Measurements from ENCODE around the gene RBPJ. TPM values are rescaled to one million over a fixed set of nuclear protein-coding genes. Genes with fewer than 3 reads are reported as not detected.
A peak's percentile ranks its signal among the peaks of the same experiment; 100 is the strongest.

Gene RBPJ
- total RNA-seq, 1 experiment from 2014 or later: 59.8 TPM

- BruUV-seq (replicated peaks): no TSS peak
- Histone ChIP-seq H3K36me3 (ENCODE audit: insufficient read depth, low read length, poor library complexity, severe bottlenecking) (no peaks in the 10 kb centered on the region), H3K27ac (ENCODE audit: low read depth, low read length, poor library complexity, severe bottlenecking) (no peak overlapping the region), H3K27me3 (replicated peaks; ENCODE audit: insufficient read depth, low read depth, low read length, poor library complexity) (no peaks in the 10 kb centered on the region), H3K4me1 (ENCODE audit: insufficient read depth, low read length, poor library complexity, severe bottlenecking) (peaks cover 3% of the 10 kb centered on the region), H3K9me3 (ENCODE audit: low read depth, low read length, poor library complexity, severe bottlenecking) (no peaks in the 10 kb centered on the region), H3K4me3 (ENCODE audit: low read depth, low read length, poor library complexity, severe bottlenecking) (no peak overlapping the region)
- POLR2A ChIA-PET (ENCODE audit: low non-redundant PET): no interaction called here
- DNase-seq (ENCODE audit: low spot score): no peak
- CTCF ChIA-PET: interaction anchor here (0.7 kb wide), 1 partner anchor 88 kb away, joined by 5 read pairs; no protein-coding TSS in a partner anchor
- intact Hi-C loops (cut with micrococcal nuclease; ENCODE audit: unreplicated experiment): loop anchor here (5.0 kb wide), 1 partner anchor 383 kb away; no protein-coding TSS in a partner anchor
- TF ChIP-seq CTCF (conservative IDR thresholded peaks at IDR 0.05; ENCODE audit: low read depth, low read length): no peak
- TF ChIP-seq EZH2 (IDR thresholded peaks at IDR 0.05; ENCODE audit: borderline replicate concordance, low read depth, low read length, poor library complexity, severe bottlenecking): no peak
Measured at GRCh38 chr4:26334366-26334765, 13.6 kb downstream of the RBPJ start.

- ChIA-PET POLR2A (ENCODE audit: low non-redundant PET) (no interaction called here), CTCF (interaction anchor here (0.7 kb wide), 1 partner anchor 405 kb away, joined by 5 read pairs; no protein-coding TSS in a partner anchor)
- H3K27me3 ChIP-seq (replicated peaks; ENCODE audit: insufficient read depth, low read depth, low read length, poor library complexity): no peaks in the 10 kb centered on the region
- no peak overlapping the region for H3K27ac ChIP-seq (ENCODE audit: low read depth, low read length, poor library complexity, severe bottlenecking)
- no peaks in the 10 kb centered on the region for H3K9me3 ChIP-seq (ENCODE audit: low read depth, low read length, poor library complexity, severe bottlenecking)
- H3K4me3 ChIP-seq (ENCODE audit: low read depth, low read length, poor library complexity, severe bottlenecking): no peak overlapping the region
- no peak for TF ChIP-seq CTCF (conservative IDR thresholded peaks at IDR 0.05; ENCODE audit: low read depth, low read length)
- TF ChIP-seq EZH2 (IDR thresholded peaks at IDR 0.05; ENCODE audit: borderline replicate concordance, low read depth, low read length, poor library complexity, severe bottlenecking): no peak
- no peaks in the 10 kb centered on the region for H3K36me3 ChIP-seq (ENCODE audit: insufficient read depth, low read length, poor library complexity, severe bottlenecking)
- intact Hi-C loops (cut with micrococcal nuclease; ENCODE audit: unreplicated experiment): no loop called here
- BruUV-seq (replicated peaks): no TSS peak
- peaks cover 6% of the 10 kb centered on the region for H3K4me1 ChIP-seq (ENCODE audit: insufficient read depth, low read length, poor library complexity, severe bottlenecking)
- no peak for DNase-seq (ENCODE audit: low spot score)
Measured at GRCh38 chr4:26337612-26338011, 16.8 kb downstream of the RBPJ start.

DNA sequence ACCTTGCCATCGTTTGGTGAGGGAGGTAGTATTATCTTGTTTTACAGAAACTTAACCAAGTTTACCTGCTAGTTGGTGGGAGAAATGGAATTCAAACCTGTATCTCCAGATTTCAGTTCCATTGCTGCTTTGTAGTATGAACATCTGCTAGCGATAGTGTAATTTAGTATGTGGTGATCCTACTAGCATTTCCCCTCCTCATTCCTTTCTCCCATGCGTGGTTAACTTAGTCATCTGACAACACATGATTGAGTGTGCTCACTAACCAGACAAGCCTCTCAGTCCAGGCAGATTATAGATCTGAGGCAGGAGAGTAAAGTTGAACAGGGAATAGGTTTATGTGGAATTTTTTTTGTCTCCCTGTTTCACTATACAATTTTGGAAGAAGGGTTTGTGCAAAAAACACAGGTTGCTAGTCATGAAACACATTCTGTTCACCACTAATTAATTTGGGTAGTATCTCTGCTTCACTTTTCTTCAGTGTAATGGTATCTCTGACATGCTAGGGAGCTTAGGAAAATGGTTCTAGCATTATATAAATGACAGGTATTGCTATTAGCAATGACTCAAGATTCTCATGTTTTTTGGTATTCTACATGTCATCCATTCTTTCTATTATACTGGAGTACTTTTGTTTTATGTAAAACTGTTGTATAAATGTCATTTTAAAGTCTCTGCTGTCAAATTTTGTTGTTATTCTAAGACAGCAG lies 21.7 kb downstream of the RBPJ start:
- no peak overlapping the region for H3K27ac ChIP-seq (ENCODE audit: low read depth, low read length, poor library complexity, severe bottlenecking)
- CTCF ChIA-PET: no interaction called here
- H3K27me3 ChIP-seq (replicated peaks; ENCODE audit: insufficient read depth, low read depth, low read length, poor library complexity): no peaks in the 10 kb centered on the region
- intact Hi-C loops (cut with micrococcal nuclease; ENCODE audit: unreplicated experiment): no loop called here
- no TSS peak for BruUV-seq (replicated peaks)
- no peak overlapping the region for H3K4me3 ChIP-seq (ENCODE audit: low read depth, low read length, poor library complexity, severe bottlenecking)
- DNase-seq (ENCODE audit: low spot score): peak; percentile 20
- H3K36me3 ChIP-seq (ENCODE audit: insufficient read depth, low read length, poor library complexity, severe bottlenecking): no peaks in the 10 kb centered on the region
- no peaks in the 10 kb centered on the region for H3K9me3 ChIP-seq (ENCODE audit: low read depth, low read length, poor library complexity, severe bottlenecking)
- no peak for TF ChIP-seq CTCF (conservative IDR thresholded peaks at IDR 0.05; ENCODE audit: low read depth, low read length)
- no peak for TF ChIP-seq EZH2 (IDR thresholded peaks at IDR 0.05; ENCODE audit: borderline replicate concordance, low read depth, low read length, poor library complexity, severe bottlenecking)
- POLR2A ChIA-PET (ENCODE audit: low non-redundant PET): interaction anchor here (0.6 kb wide), 1 partner anchor 295 kb away, joined by 3 read pairs; no protein-coding TSS in a partner anchor
- H3K4me1 ChIP-seq (ENCODE audit: insufficient read depth, low read length, poor library complexity, severe bottlenecking): peaks cover 21% of the 10 kb centered on the region
